Colon (tissue), 2 donors: Measurements from ENCODE around the gene PARL.
"Not testable (repeated sequence)": the region's sequence is repeated elsewhere in the genome, so short reads cannot be mapped to it uniquely, and the experiment has no call there.

ENCODE experiments used
- FAIRE-seq: peaks from 2 replicates; lab custom pipeline; 2012; peaks lifted over from hg19 to GRCh38; lab: Jason Lieb, UNC
- donor health status: control.
- donor health status: control.

The PARL gene

DNA sequence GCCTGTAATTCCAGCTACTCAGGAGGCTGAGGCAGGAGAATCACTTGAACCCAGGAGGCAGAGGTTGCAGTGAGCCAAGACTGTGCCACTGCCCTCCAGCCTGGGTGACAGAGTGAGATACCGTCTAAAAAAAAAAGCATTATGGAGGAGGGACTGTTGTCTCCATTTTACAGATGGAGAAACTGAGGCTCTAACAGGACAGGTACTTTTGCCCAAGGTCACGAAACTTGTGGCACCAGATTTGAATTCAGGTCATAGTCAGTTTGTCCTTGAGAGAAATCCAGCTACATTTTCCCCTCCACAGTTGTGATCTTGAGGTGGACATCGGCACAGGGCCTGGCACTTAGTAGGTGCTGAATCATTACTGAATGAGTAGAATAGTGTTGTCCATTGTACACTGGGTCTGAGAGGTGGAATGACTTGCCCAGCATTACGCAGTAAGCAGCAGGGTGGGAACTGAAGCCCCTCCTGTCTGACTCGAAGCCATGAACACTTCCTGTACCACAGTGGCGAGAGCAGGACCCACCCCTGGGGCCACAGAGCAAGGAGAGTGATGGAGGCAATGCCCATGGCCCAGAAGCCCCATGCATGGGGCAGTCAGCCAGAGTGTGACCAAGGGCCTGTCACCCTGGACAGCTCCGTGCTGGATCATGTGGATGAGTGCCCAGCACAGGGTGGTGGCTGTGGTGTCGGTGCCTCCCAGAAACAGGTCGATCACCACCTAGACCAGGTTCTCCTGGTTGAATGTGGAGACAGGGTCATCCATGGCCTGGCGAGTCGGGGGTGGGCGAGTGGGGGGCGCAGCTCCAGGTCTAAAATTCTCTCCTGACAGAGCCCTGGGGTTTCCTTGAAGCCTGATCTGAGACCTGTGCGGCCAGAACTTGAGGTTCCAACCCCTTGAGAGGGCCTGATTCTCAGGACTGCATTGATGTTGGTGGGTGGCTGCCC lies 20.4 kb upstream of the PARL start:
- FAIRE-seq = no peak

DNA sequence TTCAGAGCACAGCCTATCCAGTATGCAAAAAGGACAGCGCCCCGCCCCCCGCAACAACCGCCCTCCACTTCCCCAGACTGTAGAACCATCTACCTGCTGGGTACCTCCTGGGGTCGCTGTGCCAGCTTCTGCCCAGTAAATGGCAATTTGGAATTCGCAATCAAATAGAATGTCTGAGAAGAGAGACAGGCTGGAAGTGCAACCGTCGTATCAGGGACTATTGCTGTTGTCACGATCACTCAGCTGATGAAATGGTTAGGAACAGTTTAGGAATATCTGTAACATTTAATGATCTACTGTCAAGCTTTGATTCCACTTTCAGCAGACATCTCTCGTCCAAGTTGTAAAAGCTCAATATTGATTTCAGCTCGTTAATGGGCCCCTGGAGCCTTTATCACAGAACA lies 13.3 kb upstream of the PARL start:
- no peak for FAIRE-seq

DNA sequence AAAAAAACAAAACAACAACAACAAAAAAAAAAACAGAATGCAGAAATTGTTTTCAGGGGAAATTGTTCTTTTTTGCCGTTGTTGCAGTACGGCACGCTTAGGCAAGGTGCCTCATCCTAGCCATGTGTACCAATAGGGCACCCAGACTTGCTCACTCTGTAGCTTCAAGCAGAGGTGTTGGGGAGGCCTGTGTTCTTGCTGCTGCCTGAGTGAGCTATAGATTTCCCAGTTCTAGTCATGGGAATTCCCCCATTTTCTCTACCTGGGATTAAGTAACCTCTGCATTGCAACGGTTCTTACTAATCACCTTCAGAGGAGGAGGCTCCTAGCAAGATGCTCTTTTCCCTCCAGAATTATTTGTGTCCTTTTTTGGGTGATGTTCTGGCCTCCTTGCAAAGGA lies 12.9 kb upstream of the PARL start:
- FAIRE-seq = no peak

DNA sequence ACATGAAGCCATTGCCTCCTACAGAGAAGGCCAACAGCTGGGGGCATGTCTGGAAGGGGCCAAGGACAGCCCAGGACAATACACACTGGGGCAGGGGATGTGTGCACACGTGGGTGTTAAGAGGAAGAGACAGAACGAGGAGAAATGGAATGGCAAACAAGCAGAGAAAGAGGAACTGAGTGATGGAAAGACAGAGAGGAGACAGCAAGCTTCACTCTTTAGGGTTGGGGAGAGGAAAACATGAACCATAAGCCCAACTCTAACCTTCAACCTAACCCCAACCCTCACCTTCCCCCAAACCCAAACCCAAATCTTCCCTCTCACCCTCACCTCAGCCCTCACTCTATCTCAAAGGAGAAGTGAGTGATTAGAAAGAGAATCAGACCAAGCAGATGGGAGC lies 11.9 kb upstream of the PARL start:
- no peak for FAIRE-seq

DNA sequence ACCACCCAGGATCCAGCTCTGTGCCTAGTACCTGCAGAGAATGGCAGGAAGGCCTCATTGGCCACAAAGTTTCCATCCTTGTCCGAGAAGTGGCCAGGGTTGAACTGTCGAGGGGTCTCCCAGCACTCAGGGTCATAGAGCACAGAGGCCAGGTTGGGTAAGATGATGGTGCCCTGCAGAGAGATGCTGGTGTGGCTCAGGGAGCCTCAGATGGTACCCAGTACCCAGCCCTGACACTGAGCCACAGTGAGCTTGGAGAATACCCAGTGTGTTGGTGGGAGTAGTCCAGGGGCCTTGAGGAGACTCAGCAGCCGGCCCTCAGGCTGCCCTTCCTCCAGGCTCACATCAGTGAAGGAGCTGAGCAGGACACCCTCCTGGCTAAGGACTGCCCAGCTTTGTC lies 11.5 kb upstream of the PARL start:
- no peak for FAIRE-seq

DNA sequence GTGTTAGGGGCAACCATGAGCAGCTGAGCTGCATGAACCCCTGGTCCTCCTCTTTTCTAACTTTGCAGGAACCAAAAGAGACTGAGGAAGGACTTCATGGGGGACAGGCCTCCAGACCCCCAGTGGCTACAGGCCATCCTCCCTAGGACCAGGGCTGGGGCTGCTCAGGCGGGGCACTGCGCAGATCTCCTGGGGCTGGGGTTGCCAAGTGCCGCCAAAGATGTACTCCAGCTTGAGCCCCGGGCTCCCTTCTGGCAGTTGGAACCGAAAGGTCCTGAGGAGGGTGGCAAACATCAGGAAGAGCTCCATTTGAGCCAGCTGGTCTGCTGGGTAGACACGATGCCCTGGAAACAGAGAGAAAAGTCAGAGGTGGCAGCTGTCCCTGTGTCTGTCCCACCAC lies 11.1 kb upstream of the PARL start:
- FAIRE-seq = no peak

DNA sequence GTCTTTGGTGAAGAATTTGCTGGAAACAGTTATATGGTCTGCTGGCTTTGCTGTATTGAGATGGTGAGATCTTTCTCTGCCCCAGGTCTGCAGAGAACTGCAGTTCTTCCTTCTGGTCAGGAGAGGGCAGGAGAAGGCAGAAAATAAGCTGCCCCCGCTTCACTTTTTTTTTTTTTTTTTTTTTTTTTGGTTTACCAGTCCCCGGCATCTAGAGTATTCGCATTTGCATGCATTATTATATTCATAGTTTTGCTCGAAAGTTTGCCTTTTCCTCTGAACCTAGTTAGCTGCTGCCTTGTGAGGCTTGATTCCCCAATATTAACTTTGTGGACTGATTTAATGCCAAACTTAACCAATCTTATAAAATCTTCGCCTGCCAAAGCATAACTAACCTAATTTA lies 10.6 kb upstream of the PARL start:
- no peak for FAIRE-seq

DNA sequence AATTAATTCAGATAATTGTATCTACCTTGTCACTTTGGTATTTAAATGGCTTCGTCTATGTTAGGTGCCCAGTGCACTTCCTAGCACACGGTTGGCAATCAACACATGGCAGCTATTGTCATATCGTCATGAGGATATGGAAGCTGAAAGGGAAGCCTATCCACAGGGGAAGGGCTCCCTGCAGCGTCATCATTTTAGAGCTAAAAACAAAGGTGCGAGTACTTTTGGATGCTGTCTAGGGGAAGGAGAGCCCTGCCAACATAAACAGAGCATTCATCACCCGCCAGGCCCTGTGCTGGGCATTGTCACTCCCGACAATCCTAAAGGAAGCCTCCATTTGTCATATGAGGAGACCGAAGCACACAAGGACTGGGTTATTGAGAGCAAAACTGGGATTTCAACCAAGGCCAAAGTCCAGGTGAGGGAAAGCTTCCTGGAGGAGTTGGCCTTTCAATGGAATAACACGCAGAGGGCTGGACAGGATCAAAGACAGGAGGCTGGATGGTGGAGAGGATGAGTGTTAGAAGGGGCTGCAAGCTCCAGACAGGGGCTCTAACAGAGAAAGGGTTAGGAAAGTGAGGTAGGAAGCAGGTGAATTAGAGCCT lies 8.0 kb upstream of the PARL start:
- FAIRE-seq = no peak

DNA sequence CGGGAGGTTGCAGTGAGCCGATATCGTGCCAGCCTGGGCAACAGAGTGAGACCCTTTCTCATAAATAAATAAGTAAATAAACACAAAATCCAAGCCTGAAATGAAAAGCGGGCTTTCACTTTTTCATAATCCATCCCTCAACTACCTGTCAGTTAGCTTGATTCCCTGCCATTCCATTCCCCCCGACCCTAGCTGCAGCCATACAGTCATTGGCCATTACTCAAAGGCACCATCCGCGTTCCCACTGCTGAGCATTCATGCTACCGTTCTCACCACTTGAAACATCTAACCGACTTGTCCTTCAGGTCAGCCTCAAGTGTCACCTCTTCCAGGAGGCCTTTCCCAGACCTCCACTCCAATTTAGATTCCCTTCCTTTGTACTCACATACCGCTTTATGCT lies 1.1 kb upstream of the PARL start:
- no peak for FAIRE-seq

DNA sequence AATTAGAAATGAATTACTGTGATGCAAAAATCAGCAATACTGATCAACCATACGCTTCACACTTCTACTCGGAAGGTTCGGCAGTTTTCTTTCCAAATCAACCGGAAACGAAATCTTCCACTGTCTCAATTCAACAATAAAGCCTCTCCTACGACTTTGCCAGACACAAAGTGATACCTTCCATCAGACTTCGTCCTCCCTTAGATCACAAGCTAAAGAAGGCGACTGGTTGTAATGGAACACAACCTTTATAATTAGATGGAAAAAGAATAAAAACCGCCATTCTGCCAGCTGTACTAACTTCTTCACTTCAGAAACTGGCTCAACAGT lies 618 bp downstream of the PARL start:
- no peak for FAIRE-seq

DNA sequence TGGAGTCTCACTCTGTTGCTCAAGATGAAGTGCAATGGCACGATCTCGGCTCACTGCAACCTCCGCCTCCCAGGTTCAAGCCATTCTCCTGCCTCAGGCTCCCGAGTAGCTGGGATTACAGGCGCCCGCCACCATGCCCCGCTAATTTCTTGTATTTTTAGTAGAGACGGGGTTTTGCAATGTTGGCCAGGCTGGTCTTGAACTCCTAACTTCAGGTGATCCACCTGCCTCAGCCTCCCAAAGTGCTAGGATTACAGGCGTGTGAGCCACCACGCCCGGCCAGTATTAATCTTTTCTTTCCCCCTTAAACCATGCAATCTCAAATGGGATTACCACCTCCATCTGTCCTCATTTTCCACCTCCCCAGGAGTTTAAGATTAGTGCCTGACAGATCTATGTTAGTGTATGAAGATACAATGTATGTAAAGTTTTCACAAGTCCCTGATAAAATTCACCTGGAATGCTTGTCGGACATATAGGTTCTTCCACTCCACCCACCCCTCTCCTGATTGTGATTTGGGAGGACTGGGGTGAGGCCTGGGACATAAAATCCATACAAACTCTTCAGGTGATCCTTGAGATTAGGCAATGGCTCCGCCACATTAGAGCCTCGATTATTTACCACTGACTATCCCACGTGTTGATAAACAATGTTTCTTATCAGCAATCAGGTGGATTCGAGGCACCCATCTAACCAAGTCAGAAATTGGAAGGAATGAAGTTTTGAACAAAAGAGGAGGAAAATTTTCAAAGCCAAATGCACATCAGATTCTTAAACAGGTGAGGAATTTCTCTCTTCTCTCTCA lies 1.2 kb downstream of the PARL start:
- no peak for FAIRE-seq

DNA sequence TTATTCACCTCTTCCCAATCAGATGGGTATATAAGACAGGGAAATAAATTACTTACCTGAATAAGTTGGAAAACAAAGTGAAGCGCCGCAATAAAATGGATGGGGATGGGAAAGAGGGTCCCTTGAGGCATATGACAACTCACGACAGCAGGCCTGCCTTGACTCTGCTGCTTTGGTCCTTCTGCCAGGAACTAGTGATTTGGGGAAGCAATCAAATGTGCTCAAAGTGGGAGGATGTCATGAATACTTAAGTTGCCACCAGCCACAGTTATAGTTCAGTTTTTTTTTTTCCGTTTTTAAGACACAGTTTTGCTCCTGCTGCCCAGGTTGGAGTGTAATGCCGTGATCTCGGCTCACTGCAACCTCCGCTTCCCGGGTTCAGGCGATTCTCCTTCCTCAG lies 4.6 kb downstream of the PARL start:
- no peak for FAIRE-seq

DNA sequence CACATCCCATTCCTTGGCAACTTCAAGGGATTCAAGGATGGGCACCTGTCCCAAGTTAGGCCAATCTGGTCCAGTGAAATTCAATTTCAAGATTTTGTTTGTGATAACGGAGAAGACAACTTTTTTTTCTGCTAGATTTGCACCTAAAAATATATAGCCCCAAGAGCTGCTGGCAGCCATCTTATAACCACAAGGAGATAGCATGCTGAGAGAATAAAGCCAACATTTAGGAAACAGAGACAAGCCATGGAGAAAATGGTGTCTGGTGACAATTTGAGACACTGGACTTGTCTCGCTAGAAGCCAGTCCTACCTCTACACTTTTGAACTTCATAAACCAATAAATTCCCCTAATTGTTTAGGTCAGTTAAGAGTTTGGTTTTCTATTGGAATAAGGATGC lies 5.4 kb downstream of the PARL start:
- FAIRE-seq = no peak

DNA sequence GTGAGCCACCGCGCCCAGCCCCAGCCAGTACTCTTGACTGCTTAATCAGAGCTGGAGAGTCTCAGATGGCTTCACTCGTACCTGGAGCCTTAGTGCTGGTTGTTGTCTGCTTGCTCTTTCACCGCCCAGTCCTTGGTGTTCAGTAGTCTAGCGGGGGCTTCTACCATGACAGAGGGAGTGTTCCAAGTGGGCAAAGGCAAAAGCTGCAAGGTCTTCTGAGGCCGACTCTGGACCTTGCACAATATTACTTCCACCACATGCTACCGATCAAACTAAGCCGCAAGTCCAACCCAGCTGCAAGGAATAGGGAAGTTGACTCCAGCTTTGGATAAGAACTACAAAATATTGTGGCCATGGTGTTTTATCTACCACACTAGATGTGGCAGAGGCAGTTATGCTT lies 6.6 kb downstream of the PARL start:
- no peak for FAIRE-seq

DNA sequence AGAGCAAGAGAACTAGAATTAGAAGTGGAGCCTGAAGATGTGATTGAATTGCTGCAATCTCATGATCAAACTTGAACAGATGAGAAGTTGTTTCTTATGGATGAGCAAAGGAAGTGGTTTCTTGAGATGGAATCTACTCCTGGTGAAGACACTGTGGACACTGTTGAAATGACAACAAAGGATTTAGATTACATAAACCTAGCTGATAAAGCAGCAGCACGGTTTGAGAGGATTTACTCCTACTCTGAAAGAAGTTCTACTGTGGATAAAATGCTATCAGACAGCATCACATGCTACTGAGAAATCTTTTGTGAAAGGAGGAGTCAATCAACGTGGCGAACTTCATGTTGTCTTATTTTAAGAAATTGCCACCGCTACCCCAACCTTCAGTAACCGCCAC lies 7.5 kb downstream of the PARL start:
- FAIRE-seq = not testable (repeated sequence)

DNA sequence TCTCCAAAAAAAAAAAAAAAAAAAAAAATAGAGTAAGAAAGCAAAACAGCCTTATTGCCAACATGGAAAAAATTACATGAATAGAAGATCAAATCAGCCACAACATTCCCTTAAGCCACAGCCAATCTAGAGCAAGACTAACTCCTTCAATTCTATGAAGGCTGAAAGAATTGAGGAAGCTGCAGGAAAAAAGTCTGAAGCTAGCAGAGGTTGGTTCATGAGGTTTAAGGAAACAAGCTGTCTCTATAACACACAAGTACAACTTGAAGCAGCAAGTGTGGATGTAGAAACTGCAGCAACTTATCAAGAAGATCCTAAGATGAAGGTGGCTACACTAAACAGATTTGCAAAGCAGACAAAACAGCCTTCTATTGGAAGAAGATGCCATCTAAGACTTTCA lies 9.3 kb downstream of the PARL start:
- no peak for FAIRE-seq

DNA sequence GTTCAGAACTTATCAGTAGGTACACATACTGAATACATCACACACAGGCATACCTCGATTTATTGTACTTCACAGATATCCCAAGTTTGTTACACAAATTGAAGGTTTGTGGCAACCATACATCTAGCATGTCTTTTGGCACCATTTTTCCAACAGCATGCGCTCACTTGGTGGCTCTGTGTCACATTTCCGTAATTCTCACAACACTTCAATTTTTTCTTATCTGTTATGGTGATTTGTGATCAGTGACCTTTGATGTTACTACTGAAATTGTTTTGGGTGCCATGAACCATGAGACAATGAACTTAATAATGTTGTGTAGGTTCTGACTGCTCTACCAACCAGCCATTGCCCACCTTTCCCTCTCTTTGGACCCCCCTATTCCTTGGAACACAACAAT lies 10.8 kb downstream of the PARL start:
- no peak for FAIRE-seq

DNA sequence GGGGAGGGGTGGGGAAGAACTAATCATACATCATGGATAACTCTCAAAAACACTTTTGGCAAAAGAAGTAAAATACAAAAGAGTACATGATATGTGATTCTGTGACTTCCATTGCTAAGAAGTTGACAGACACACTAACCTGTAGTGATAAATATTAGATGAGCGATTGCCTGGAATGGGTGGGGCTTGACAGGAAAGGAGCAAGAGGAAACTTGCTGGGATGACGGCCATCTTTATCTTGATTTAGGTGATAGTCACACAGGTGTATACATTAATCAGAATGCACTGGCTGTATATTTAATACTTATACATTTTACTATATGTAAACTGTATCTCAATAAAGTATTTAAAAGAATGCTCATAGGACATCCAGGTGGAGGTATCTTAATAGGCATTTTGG lies 13.1 kb downstream of the PARL start:
- FAIRE-seq = no peak

DNA sequence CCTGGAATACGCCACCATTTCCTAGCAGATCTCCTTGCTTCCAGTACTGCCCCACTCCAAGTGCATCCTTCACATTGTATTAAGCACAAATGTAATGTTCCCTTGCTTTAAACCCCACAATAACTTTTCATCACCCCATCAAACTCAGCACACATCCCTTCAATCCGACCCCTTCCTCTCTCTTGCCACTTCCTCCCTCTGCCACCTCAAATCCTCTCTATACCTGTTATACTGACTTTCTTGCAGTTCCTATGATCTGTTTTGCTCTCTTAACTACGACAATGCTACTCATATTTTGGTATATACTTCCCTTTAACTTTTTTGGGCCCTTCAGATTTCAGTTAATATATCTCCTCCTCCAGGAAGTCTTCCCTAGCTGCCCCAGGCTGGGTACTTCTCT lies 14.1 kb downstream of the PARL start:
- no peak for FAIRE-seq

DNA sequence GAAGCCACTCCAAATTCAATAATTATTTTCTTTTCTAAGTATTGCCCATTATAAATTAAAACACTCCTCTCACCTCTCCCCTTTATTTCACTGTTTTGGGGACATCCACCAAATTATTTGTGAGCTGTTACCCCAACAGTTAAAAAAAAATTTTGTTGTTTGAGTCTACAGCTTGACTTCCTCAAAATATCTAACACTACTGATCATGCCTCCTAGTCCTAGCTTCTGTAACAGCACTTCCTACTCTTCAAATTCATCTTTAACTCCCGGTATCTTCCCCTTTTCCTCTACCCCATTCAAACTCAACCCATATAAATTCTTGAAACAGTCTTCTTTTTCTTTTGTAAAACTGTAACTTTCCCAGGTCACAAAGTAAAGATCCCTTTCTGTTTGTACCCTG lies 15.9 kb downstream of the PARL start:
- FAIRE-seq = no peak

DNA sequence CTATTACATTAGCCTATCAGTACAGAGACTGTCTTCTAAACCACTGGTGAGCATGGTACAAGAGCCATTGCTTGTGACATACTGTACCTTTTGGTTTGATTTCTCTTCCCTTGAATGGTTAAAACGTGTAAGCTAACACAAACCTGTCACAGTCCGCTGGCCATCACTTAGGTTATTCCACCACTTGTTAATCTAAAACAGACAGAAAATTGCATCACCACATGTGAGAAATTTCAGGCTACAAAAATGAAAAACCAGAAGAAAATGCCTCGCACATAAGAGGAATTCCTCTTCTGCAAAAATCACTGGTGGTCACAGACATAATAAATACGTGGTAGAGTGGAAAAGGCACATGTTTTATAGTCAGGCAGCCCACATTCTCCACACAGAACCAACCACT lies 22.1 kb downstream of the PARL start:
- FAIRE-seq = no peak

DNA sequence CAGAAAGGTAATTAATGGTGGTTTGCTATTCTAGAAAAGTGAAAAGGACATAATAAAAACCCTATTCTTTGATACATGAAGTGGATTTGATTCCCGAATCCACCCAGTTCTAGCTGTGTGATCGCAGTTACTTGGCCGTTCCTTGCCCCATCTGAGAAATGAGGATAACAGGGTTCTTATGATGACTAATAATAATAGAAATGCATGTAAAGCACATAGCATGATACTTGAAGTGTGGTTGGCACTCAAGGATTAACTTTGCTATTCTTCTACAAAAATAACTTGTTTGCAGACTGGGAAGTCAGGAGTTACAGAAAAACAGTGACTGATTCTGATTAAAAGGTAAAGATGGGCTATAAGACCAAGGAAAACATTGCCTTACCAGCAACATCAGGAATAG lies 26.8 kb downstream of the PARL start:
- no peak for FAIRE-seq

DNA sequence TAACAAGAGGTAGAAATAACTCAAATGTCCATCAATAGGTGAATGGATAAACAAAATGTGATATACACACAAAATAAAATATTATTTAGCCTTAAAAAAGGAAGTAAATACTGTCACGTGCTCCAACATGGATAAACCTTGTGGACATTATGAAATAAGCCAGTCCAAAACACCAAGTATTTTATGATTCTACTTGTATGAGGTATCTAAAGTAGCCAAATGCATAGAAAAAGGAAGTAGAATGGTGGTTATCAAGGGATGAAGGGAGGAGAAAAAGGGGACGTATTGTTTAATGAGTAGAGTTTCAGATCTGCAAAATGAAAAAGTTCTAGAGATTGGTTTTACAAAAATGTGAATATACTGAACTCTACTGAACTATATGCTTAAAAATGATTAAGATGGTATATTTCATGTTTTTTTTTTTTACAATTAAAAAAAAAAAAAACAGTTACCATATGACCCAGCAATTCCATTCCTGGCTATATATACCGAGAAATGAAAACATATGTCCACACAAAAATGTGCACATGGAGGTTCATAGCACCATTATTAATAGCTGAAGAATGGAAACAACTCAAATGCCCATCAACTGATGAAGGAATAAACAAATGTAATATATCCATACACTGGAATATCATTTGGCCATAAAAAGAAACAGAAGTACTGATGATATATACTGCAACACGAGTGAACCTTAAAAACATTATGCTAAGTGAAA lies 30.2 kb downstream of the PARL start:
- no peak for FAIRE-seq
